ENCODE measurements around the gene TPM1. TPM values are rescaled to one million over a fixed set of nuclear protein-coding genes. Genes with fewer than 3 reads are reported as not detected.

The TPM1 gene
- total and polyA plus RNA-seq, 10 of the 15 experiments (the other 5 are each of a cell fraction or from before 2014, with no cell fraction given) = 0.43 to 10.0 (median 2.4) TPM

DNA sequence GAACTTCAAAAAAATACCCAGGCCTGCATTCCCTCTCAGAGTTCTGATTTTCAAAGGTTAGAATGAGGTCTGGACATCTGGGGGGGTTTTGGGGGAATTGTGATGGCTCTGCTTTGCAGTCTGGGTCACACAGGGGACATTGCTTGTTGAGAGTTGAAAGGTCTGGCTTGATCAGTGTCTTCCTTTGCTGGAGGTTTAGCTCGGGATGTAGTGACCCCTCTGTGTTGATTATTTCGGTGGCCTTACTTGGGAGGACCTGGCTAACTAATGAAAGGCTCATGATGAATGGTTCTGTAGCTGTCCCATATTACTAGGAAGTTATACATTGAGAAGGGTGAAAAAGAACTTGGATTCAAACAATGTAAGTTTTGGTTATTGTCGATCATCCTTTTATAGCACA lies 23.7 kb downstream of the TPM1 start:
- BruUV-seq (replicated peaks) = no TSS peak

More for the DNA sequence above, 23.7 kb downstream of the TPM1 start:
- intact Hi-C loops (cut with micrococcal nuclease; ENCODE audit: unreplicated experiment) (no loop called here), in situ Hi-C loops (cut with MboI) (no loop called here)
- TF ChIP-seq, protein P1, sequence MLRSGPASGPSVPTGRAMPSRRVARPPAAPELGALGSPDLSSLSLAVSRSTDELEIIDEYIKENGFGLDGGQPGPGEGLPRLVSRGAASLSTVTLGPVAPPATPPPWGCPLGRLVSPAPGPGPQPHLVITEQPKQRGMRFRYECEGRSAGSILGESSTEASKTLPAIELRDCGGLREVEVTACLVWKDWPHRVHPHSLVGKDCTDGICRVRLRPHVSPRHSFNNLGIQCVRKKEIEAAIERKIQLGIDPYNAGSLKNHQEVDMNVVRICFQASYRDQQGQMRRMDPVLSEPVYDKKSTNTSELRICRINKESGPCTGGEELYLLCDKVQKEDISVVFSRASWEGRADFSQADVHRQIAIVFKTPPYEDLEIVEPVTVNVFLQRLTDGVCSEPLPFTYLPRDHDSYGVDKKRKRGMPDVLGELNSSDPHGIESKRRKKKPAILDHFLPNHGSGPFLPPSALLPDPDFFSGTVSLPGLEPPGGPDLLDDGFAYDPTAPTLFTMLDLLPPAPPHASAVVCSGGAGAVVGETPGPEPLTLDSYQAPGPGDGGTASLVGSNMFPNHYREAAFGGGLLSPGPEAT (IDR thresholded peaks at IDR 0.05; ENCODE audit: low read depth) = no peak
- TF ChIP-seq YBX1 (IDR thresholded peaks at IDR 0.05) (no peak), SRF (IDR thresholded peaks at IDR 0.05; ENCODE audit: low read depth in 2 of 2, low read length in 2 of 2) (no peak), KDM1A (IDR thresholded peaks at IDR 0.05; ENCODE audit: borderline replicate concordance) (no peak), RELA (IDR thresholded peaks at IDR 0.05; ENCODE audit: borderline replicate concordance, partially characterized antibody) (no peak), DPF2 (IDR thresholded peaks at IDR 0.05) (no peak), POLR2AphosphoS5 (IDR thresholded peaks at IDR 0.05; ENCODE audit: low read length) (no peak), YY1 (IDR thresholded peaks at IDR 0.05; ENCODE audit: low read depth, low read length) (no peak), NFXL1 (IDR thresholded peaks at IDR 0.05; ENCODE audit: borderline replicate concordance) (no peak), GATAD2B (conservative IDR thresholded peaks at IDR 0.05; ENCODE audit: low read depth) (no peak), NFIC (IDR thresholded peaks at IDR 0.05; ENCODE audit: low read depth, low read length) (no peak), EP300 (IDR thresholded peaks at IDR 0.05; ENCODE audit: borderline replicate concordance in 1 of 2, control insufficient read depth in 1 of 2, low read depth in 2 of 2, low read length in 2 of 2) (no peak), ZNF384 (IDR thresholded peaks at IDR 0.05; ENCODE audit: borderline replicate concordance, low read depth, low read length) (no peak), ZNF274 (IDR thresholded peaks at IDR 0.05; ENCODE audit: insufficient read depth, insufficient read length) (no peak), CREB1 (IDR thresholded peaks at IDR 0.05; ENCODE audit: low read depth) (no peak)
- TF ChIP-seq, protein P2, sequence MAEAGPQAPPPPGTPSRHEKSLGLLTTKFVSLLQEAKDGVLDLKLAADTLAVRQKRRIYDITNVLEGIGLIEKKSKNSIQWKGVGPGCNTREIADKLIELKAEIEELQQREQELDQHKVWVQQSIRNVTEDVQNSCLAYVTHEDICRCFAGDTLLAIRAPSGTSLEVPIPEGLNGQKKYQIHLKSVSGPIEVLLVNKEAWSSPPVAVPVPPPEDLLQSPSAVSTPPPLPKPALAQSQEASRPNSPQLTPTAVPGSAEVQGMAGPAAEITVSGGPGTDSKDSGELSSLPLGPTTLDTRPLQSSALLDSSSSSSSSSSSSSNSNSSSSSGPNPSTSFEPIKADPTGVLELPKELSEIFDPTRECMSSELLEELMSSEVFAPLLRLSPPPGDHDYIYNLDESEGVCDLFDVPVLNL (IDR thresholded peaks at IDR 0.05; ENCODE audit: low read depth, low read length) = no peak
- ChIA-PET SMC1A (ENCODE audit: uncharacterized antibody, unreplicated experiment) (no interaction called here), POLR2A (no interaction called here), RAD21 (ENCODE audit: unreplicated experiment) (no interaction called here), CTCF (interaction anchor here (0.7 to 11.1 kb wide), 3 partner anchors 18 to 28 kb away, joined by 3 to 68 read pairs (median 8); no protein-coding TSS in a partner anchor)
- WGBS (ENCODE audit: insufficient coverage, insufficient replicate concordance, low lambda C conversion rate, missing lambda C conversion rate) = 34% methylated on average over 3 of the region's 3 CpGs
- no peak for FAIRE-seq
- H3K27me3 ChIP-seq (replicated peaks in 1 of 2; ENCODE audit: control insufficient read depth in 2 of 2, insufficient read depth in 2 of 2, low read length in 1 of 2) = no peaks in the 10 kb centered on the region
- H3K9ac ChIP-seq (ENCODE audit: control insufficient read depth, insufficient read depth, low read length) = no peak overlapping the region
- no peak overlapping the region for H3K4me3 ChIP-seq
- H3K79me2 ChIP-seq (ENCODE audit: control insufficient read depth, insufficient read depth, low read length) = no peaks in the 10 kb centered on the region
- ATAC-seq = no peak
- DNase-seq (ENCODE audit: low read depth, low spot score) = no peak
- H3K4me2 ChIP-seq (ENCODE audit: control insufficient read depth, insufficient read depth) = no peak overlapping the region
- H2AFZ ChIP-seq (ENCODE audit: control insufficient read depth, low read depth, low read length) = no peak overlapping the region
- H3K9me3 ChIP-seq (replicated peaks; ENCODE audit: control insufficient read depth, insufficient read depth, low read length) = no peaks in the 10 kb centered on the region
- no peaks in the 10 kb centered on the region for H3K36me3 ChIP-seq (ENCODE audit: control insufficient read depth in 2 of 2, insufficient read depth in 2 of 2, low read length in 1 of 2)
- no peaks in the 10 kb centered on the region for H3K4me1 ChIP-seq (ENCODE audit: control insufficient read depth, insufficient read depth, low read length)
- H4K20me1 ChIP-seq (ENCODE audit: control insufficient read depth, insufficient read depth) = no peaks in the 10 kb centered on the region
- no peak overlapping the region for H3K27ac ChIP-seq (ENCODE audit: control insufficient read depth, insufficient read depth)

All from GM12878 (cell line).